ENCODE data around the gene GARNL3.

Gene GARNL3

GRCh38 chr9:127411122-127411521 is 146.5 kb downstream of the GARNL3 start:
- no peak for DNase-seq

GRCh38 chr9:127415141-127415540 is 150.6 kb downstream of the GARNL3 start:
- no peak for DNase-seq

DNA sequence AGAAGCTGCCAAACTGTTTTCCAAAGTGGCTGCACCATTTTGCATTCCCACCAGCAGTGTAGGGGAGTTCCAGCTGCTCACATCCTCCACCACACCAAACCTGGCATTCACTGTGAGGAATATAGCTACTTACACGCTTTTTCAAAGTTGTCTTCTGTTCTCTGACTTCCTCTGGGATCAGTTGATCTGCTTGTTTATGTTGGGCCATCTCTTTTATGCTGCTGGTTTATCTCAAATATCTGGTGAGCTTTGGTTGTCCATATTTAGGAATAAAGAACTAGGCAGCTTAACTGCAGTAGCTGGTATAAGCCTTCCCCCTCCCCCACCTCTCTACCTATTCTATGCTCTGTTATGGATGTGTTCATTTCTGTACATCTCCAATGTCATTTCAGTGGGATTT is 151.1 kb downstream of the GARNL3 start:
- DNase-seq = no peak

- DNase-seq = peak; percentile 44
These were observed 152.8 kb downstream of the GARNL3 start for GRCh38 chr9:127417131-127418036.

DNA sequence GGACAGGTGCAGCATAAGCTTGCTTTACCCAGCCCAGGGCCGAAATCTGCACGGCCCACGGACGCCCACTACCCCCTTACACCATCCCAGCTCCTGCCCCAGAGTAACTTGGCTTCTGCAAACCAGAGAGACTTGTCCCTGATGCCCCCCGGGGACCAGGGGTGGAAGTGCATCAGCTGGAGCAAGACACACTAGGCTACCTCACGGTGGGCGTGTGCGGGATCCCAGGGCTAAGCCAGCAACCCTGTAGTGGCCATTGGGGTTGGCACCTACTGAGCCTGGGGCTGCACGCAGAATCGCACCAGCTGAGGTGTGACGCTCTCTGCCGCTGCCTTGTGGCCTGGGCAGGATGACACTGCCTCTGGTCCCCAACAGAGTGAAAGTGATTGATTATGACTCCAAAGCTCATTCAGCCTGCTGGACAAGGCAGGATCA is 153.5 kb downstream of the GARNL3 start:
- DNase-seq = peak; percentile 50

- DNase-seq = no peak
These were observed 154.8 kb downstream of the GARNL3 start for GRCh38 chr9:127419348-127419747.

GRCh38 chr9:127421057-127421456 is 156.5 kb downstream of the GARNL3 start:
- DNase-seq = no peak

DNA sequence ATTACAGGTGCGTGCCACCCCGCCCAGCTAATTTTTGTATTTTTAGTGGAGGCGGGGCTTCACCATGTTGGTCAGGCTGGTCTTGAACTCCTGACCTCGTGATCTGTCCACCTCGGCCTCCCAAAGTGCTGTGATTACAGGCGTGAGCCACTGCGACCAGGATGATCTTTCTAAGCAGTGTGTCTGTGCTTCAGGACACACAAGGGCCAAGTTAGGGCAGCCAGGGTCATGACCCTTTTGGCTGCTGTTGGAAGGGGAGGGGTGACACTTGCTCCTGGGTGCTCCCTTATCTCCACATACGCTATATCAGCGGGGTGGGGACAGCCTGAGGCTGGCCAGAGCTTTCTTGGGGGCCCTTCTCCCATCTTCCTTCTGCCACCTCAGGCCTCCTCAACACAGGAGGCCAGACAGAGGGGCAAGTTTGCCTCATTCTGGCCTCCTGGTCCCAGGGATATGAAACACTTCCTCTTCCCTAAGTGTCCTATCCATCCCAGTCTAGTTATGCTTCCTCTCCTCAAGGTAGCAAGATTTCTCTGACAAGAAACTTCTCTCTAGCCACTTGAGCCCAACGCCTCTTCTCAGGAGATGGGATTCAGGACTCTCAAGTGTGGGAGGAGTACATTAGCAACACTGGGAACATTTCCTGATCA is 157.7 kb downstream of the GARNL3 start:
- no peak for DNase-seq

DNA sequence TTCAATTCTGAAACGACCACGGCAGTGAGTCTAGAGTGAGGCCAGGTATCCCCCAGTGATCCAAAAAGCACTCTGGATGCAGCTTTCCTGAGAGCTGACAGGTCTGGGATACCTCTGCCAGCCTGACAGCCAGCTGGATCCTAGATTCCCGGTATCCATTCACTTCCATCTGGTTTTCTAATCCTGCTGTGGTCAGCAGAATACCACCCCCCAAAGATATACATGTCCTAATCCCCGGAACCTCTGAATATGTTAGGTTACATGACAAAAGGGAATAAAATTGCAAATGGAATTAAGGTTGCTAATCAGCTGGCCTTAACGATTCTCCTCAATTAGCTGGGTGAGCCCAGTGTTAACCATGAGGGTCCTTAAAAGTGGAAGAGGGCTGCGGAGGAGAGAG is 158.2 kb downstream of the GARNL3 start:
- DNase-seq = no peak

- DNase-seq = no peak
These were observed 158.9 kb downstream of the GARNL3 start for GRCh38 chr9:127423476-127423933.

GRCh38 chr9:127423934-127424675 is 159.5 kb downstream of the GARNL3 start, which contains the start of gene ZNF79:
ZNF79 (plus strand) TSS chr9:127424382; CDS start chr9:127424788, 406 bp downstream.
- DNase-seq = peak; percentile 94

DNA sequence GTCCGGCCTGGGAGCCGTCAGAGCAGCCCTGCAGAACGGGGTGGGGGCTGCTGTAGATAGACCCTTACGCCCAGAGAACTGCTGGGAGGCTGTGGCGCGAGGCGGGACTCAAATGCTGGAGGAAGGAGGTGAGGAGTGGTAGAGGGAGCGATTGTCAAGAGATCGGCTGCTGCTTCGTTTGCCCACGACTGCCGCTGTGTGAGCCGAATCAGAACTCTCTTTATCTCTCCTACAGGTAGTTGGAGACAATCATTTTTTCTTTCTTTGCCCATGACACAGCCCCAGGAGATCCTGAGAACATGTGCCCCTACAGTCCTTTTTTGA is 160.1 kb downstream of the GARNL3 start:
- DNase-seq = peak; percentile 61

DNA sequence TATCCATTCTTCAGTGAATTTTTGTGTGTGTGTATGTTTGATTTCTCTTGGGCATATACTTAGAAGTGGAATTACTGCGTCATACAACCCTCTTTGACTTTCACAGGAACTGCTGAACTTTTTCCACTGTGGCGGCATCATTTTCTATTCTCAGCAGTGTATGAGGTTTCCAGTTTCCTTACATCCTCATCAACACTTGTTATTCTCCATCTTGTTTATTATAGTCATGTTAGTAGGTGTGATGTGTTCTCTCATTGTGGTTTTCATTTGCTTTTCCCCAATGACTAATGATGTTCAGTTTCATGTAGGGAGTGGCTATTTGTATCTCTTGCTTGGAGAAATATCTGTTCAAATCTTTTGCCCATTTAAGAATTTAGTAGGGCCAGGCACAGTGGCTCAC is 162.2 kb downstream of the GARNL3 start:
- no peak for DNase-seq

DNA sequence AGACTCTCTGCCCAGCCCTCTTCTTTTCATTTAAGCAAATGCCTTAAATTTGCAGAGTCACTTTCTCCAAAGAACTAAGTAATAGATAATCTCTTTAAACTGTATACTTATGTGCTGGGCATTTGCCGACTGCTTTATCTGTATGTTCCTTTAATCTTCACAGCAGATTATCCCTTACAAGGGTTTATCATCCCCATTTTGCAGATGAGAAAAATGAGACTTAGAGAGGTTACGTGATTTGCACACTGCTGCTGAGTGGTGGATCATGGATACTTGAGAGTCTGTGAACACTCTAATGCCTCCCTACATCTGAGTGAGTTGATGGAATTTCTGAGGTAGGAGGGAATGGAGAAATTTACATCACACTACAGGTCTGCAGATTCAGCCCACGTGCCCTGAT is 163.8 kb downstream of the GARNL3 start:
- no peak for DNase-seq

DNA sequence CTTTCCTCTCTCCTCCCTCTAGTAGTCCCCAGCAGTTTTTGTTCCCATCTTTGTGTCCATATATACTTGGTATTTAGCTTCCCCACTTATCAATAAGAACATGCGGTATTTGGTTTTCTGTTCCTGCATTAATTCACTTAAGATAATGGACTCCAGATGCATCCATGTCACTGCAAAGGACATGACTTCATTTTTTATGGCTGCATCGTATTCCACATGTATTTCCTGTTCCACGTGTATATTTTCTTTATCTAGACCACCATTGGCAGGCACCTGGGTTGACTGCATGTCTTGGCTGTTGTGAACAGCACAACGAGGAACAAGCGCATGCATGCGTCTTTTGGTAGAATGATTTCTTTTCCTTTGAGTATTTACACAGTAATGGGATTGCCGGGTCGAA is 165.8 kb downstream of the GARNL3 start:
- no peak for DNase-seq

- DNase-seq = no peak
These were observed 173.1 kb downstream of the GARNL3 start for GRCh38 chr9:127437497-127438264.

GRCh38 chr9:127438394-127438793 is 173.8 kb downstream of the GARNL3 start:
- no peak for DNase-seq
